B cell (primary cell): ENCODE data around the gene TSC22D2. TPM values are rescaled to one million over a fixed set of nuclear protein-coding genes. Genes with fewer than 3 reads are reported as not detected.

Source experiments
- ATAC-seq: fragments of 200-7000 bp; cut with Tn5 transposase; one replicate; pipeline ENCODE4 v1.10.0; 2021; ENCODE audit warnings: low read depth, mild to moderate bottlenecking, moderate number of reproducible peaks, moderate library complexity
- CTCF ChIA-PET: fragments of 350-600 bp; sonication (Branson Sonifier 250); formaldehyde crosslinking; loops from one replicate; lab custom pipeline; 2021; ENCODE audit warnings: antibody characterized with exemption, inconsistent platforms; lab: Charles Lee
- POLR2A ChIA-PET: fragments of 350-600 bp; sonication (Branson Sonifier 250); formaldehyde crosslinking; loops from one replicate; lab custom pipeline; 2021; ENCODE audit warnings: antibody characterized with exemption; lab: Charles Lee
- DNase-seq: peaks from one replicate; pipeline ENCODE4 v3.0.0; 2013
- H2AFZ ChIP-seq: 2 replicates; pipeline ENCODE4 v1.6.1; 2012; ENCODE audit warnings: mild to moderate bottlenecking, low read depth, low read length; ENCODE audit not compliant: insufficient read depth, poor library complexity, severe bottlenecking
- H3K27ac ChIP-seq, 2 donors: 1 replicate in 1 of 2; 2 replicates in 1 of 2; pipeline ENCODE4 v1.5.1; 2012 to 2013; ENCODE audit warnings: low read length in 2 of 2, mild to moderate bottlenecking in 2 of 2, moderate library complexity in 1 of 2
- H3K27me3 ChIP-seq, 4 experiments: fragments of 200-600 bp in 1 of 4; sonication (generic) in 1 of 4; replicated peaks in 1 of 4; 1 replicate in 2 of 4; 2 replicates in 2 of 4; pipeline versions ENCODE4 v1.6.1 to v1.7.0; 2013 to 2016; ENCODE audit warnings: low read length in 3 of 4, mild to moderate bottlenecking in 2 of 4, mixed read lengths in 1 of 4, moderate library complexity in 1 of 4; ENCODE audit not compliant: insufficient read depth in 4 of 4, control insufficient read depth in 3 of 4; ENCODE audit errors: control extremely low read depth in 1 of 4
- H3K36me3 ChIP-seq, 2 experiments: replicated peaks in 1 of 2; 1 replicate in 1 of 2; 2 replicates in 1 of 2; pipeline versions ENCODE4 v1.6.1 to v1.7.1; 2013; ENCODE audit warnings: low read length in 1 of 2; ENCODE audit not compliant: insufficient read depth in 2 of 2, control insufficient read depth in 1 of 2; ENCODE audit errors: control extremely low read depth in 1 of 2, extremely low read depth in 1 of 2
- H3K4me1 ChIP-seq, 2 donors: fragments of 200-600 bp in 1 of 2; sonication (generic) in 1 of 2; 1 replicate in 1 of 2; 2 replicates in 1 of 2; pipeline versions ENCODE4 v1.5.1 to v1.6.1; 2013 to 2017; ENCODE audit warnings: low read length in 2 of 2; ENCODE audit not compliant: control insufficient read depth in 2 of 2, insufficient read depth in 2 of 2
- H3K4me2 ChIP-seq: replicated peaks from 2 replicates; pipeline ENCODE3; 2012; ENCODE audit warnings: mild to moderate bottlenecking, low read depth, low read length; ENCODE audit not compliant: poor library complexity, severe bottlenecking
- H3K4me3 ChIP-seq, 5 experiments: fragments of 200-600 bp in 1 of 5; sonication (generic) in 1 of 5; 1 replicate in 3 of 5; 2 replicates in 2 of 5; pipeline versions ENCODE4 v1.5.1 to v1.7.0; 2011 to 2016; ENCODE audit warnings: low read length in 4 of 5, mild to moderate bottlenecking in 4 of 5, low read depth in 2 of 5, control low read depth in 1 of 5, moderate library complexity in 1 of 5; ENCODE audit not compliant: insufficient read depth in 1 of 5; ENCODE audit errors: control extremely low read depth in 1 of 5, extremely low read depth in 1 of 5
- H3K79me2 ChIP-seq: fragments of 200-600 bp; sonication (generic); one replicate; pipeline ENCODE4 v1.6.0; 2016; ENCODE audit warnings: low read length; ENCODE audit not compliant: control insufficient read depth, insufficient read depth
- H3K9ac ChIP-seq: fragments of 200-600 bp; sonication (generic); 2 replicates; pipeline ENCODE4 v1.6.1; 2017; ENCODE audit warnings: mild to moderate bottlenecking, low read length, moderate library complexity
- H3K9me3 ChIP-seq, 3 donors: one replicate each; pipeline versions ENCODE4 v1.6.1 to v1.7.1; 2013; ENCODE audit warnings: low read length in 2 of 3; ENCODE audit not compliant: control insufficient read depth in 2 of 3, insufficient read depth in 1 of 3; ENCODE audit errors: control extremely low read depth in 1 of 3
- H4K20me1 ChIP-seq: 2 replicates; pipeline ENCODE4 v1.6.0; 2012; ENCODE audit warnings: mild to moderate bottlenecking, low read length; ENCODE audit not compliant: insufficient read depth, control insufficient read depth, poor library complexity, severe bottlenecking
- H3K27ac Mint-ChIP-seq: one replicate; pipeline ENCODE4 v1.8.0; 2021; ENCODE audit warnings: mixed read lengths
- H3K27me3 Mint-ChIP-seq: one replicate; pipeline ENCODE4 v1.8.0; 2021; ENCODE audit warnings: mixed read lengths
- H3K4me1 Mint-ChIP-seq: one replicate; pipeline ENCODE4 v1.8.0; 2021; ENCODE audit warnings: mixed read lengths
- H3K4me3 Mint-ChIP-seq: one replicate; pipeline ENCODE4 v1.8.0; 2021; ENCODE audit warnings: mixed read lengths
- H3K9me3 Mint-ChIP-seq: one replicate; pipeline ENCODE4 v1.8.0; 2022; ENCODE audit warnings: mixed read lengths; ENCODE audit not compliant: insufficient read depth
- CTCF ChIP-seq: fragments of 200-600 bp; IDR thresholded peaks from one replicate; pipeline ENCODE4 v1.8.0; 2022; ENCODE audit warnings: antibody characterized with exemption, mild to moderate bottlenecking
- EZH2 ChIP-seq: IDR thresholded peaks from 2 replicates; pipeline ENCODE4 v1.6.1; 2012; ENCODE audit warnings: borderline replicate concordance, low read depth, mild to moderate bottlenecking, moderate library complexity, low read length; ENCODE audit not compliant: insufficient read depth, poor library complexity, severe bottlenecking
- WGBS: methylation state at CpG from one replicate; pipeline ENCODE4 v1.1.5; 2013; ENCODE audit warnings: missing lambda C conversion rate; ENCODE audit not compliant: insufficient coverage; 5-methylcytosine and 5-hydroxymethylcytosine counted together
- intact Hi-C: fragments of 100-400 bp; cut with micrococcal nuclease; formaldehyde crosslinking; loops from one replicate; pipeline ENCODE4 v1.10.0; 2022
- polyA plus RNA-seq: library from polyadenylated mRNA; depleted of rRNA; stranded (reverse); fragments of >200 nt; gene quantifications from 2 replicates; pipeline ENCODE4 v1.2.3, GENCODE V29; 2012
- total RNA-seq, 2 donors: library from RNA; stranded (reverse); fragments of 120-200 nt in 1 of 2; gene quantifications; 1 replicate in 1 of 2; 2 replicates in 1 of 2; pipeline versions ENCODE4 v1.2.3 to v1.2.4, GENCODE V29; 2013 to 2022

TSC22D2 gene
- total and polyA plus RNA-seq, 2 donors (not counting 1 experiment from before 2014, with no cell fraction given), result 17.2 to 45.9 TPM

GRCh38 chr3:150409512-150410310, 1.6 kb downstream of the TSC22D2 start:
- under 1% methylated on average over 69 of the region's 72 CpGs for WGBS
- Mint-ChIP-seq H3K4me1 (peaks cover 44% of the 10 kb centered on the region), H3K27me3 (no peaks in the 10 kb centered on the region), H3K4me3 (peak overlapping the region; percentile 87), H3K27ac (peak overlapping the region; percentile 94), H3K9me3 (no peaks in the 10 kb centered on the region)
- H4K20me1 ChIP-seq, result peaks cover 57% of the 10 kb centered on the region
- TF ChIP-seq CTCF (peak; percentile 71), EZH2 (no peak)
- H3K27me3 ChIP-seq, result no peaks in the 10 kb centered on the region
- peaks cover 55% of the 10 kb centered on the region for H3K79me2 ChIP-seq
- POLR2A ChIA-PET, result interaction anchor here (0.8 to 2.9 kb wide), 6 partner anchors 13 to 658 kb away, joined by 3 to 26 read pairs (median 9); partner anchors contain the start of genes EIF2A, SERP1 and SIAH2
- intact Hi-C loops, result loop anchor here (1.0 to 5.0 kb wide), 9 partner anchors 37 to 1859 kb away; partner anchors contain the start of genes ERICH6, MBNL1, PFN2 and RNF13
- H3K36me3 ChIP-seq, result peaks cover 3 to 4% of the 10 kb centered on the region in 2 experiments
- H3K9ac ChIP-seq, result peak overlapping the region; percentile 95
- peak overlapping the region; percentile 68 for H2AFZ ChIP-seq
- CTCF ChIA-PET, result interaction anchor here (0.6 to 7.6 kb wide), 25 partner anchors 8 to 658 kb away, joined by 3 to 72 read pairs (median 4); partner anchors contain the start of genes EIF2A and SERP1
- ATAC-seq (peak; percentile 25), DNase-seq (peak; percentile 87)
- peak overlapping the region; percentile 91 to 99 for H3K27ac ChIP-seq
- peak overlapping the region; percentile 64 to 88 (median 77) for H3K4me3 ChIP-seq
- H3K4me2 ChIP-seq, result peak overlapping the region; percentile 95
- H3K9me3 ChIP-seq, result no peaks in the 10 kb centered on the region
- H3K4me1 ChIP-seq, result peaks cover 29 to 34% of the 10 kb centered on the region in 2 donors
